Mesothelial cell of epicardium (in vitro differentiated cells): Measurements from ENCODE around the gene GBP5. TPM values are rescaled to one million over a fixed set of nuclear protein-coding genes. Genes with fewer than 3 reads are reported as not detected.
A peak's percentile ranks its signal among the peaks of the same experiment; 100 is the strongest.

ENCODE experiments used
- DNase-seq, 2 experiments: peaks; one replicate each; pipeline ENCODE4 v3.0.0; 2021; ENCODE audit warnings: low spot score in 2 of 2; ENCODE audit not compliant: unreplicated experiment in 2 of 2
- H3K27ac Mint-ChIP-seq: 2 replicates; pipeline ENCODE4 v1.8.0; 2021; ENCODE audit warnings: mixed read lengths
- H3K27me3 Mint-ChIP-seq: 2 replicates; pipeline ENCODE4 v1.8.0; 2021; ENCODE audit warnings: low read depth, mixed read lengths
- H3K36me3 Mint-ChIP-seq: 2 replicates; pipeline ENCODE4 v1.8.0; 2021; ENCODE audit warnings: mixed read lengths
- H3K4me1 Mint-ChIP-seq: 2 replicates; pipeline ENCODE4 v1.8.0; 2021; ENCODE audit warnings: mixed read lengths
- H3K4me3 Mint-ChIP-seq: 2 replicates; pipeline ENCODE4 v1.8.0; 2021; ENCODE audit warnings: mild to moderate bottlenecking, moderate library complexity, mixed read lengths
- H3K9me3 Mint-ChIP-seq: 2 replicates; pipeline ENCODE4 v1.8.0; 2021; ENCODE audit warnings: mixed read lengths
- total RNA-seq: library from RNA; stranded (reverse); gene quantifications from 3 replicates; pipeline ENCODE4 v1.2.1, GENCODE V29; 2021
- TF ChIP-seq, protein P1 (sequence below): fragments of 200-600 bp; sonication (generic); IDR thresholded peaks from one replicate; pipeline ENCODE4 v1.5.0; 2021; ENCODE audit warnings: antibody characterized with exemption; ENCODE audit not compliant: unreplicated experiment

The GBP5 gene
- total RNA-seq, 1 donor from 2014 or later = not detected

DNA sequence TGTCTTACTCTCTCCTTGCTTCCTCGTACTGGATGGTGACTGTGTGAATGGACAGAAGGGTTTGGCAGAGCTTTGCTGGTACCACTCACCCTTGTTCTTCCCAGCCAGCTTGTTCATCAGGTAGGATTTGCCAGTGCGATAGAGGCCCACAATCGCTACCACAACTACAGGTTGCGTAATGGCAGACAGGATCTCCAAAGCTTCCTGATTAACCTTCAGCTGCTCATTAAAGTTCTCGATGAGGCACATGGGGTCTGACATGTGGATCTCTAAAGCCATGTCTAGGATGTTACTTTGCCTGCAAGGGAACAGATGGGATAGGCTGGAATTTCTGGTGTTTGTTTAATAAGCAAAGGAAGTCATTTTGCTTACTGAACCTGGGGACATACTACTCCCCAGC lies 3.4 kb downstream of the GBP5 start:
- H3K4me3 Mint-ChIP-seq = no peak overlapping the region
- H3K9me3 Mint-ChIP-seq = no peaks in the 10 kb centered on the region
- TF ChIP-seq, protein P1, sequence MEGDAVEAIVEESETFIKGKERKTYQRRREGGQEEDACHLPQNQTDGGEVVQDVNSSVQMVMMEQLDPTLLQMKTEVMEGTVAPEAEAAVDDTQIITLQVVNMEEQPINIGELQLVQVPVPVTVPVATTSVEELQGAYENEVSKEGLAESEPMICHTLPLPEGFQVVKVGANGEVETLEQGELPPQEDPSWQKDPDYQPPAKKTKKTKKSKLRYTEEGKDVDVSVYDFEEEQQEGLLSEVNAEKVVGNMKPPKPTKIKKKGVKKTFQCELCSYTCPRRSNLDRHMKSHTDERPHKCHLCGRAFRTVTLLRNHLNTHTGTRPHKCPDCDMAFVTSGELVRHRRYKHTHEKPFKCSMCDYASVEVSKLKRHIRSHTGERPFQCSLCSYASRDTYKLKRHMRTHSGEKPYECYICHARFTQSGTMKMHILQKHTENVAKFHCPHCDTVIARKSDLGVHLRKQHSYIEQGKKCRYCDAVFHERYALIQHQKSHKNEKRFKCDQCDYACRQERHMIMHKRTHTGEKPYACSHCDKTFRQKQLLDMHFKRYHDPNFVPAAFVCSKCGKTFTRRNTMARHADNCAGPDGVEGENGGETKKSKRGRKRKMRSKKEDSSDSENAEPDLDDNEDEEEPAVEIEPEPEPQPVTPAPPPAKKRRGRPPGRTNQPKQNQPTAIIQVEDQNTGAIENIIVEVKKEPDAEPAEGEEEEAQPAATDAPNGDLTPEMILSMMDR = no peak
- H3K4me1 Mint-ChIP-seq = peaks cover 6% of the 10 kb centered on the region
- no peaks in the 10 kb centered on the region for H3K27me3 Mint-ChIP-seq
- no peak overlapping the region for H3K27ac Mint-ChIP-seq
- H3K36me3 Mint-ChIP-seq = no peaks in the 10 kb centered on the region
- no peak for DNase-seq

DNA sequence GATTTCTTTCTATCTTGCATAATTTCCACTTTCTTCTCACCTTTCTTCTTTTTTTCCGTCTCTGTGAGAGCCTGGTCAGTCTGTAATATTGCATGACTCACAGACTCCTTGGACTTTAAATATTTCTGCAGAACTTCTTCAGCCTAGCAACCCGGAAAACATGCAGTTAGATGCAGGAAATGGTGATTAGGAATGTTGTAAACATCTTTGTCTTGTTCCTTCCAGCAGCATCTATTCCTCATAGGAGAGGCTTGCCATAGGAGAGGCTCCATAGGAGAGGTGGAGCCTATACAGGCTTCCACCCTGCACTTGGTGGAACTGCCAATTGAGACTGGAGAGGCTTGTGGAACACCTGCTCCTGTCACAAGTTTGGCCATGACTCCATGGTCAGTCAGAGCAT lies 10.0 kb downstream of the GBP5 start:
- DNase-seq = no peak
- Mint-ChIP-seq H3K4me1 (peaks cover 26% of the 10 kb centered on the region), H3K27ac (no peak overlapping the region), H3K36me3 (no peaks in the 10 kb centered on the region), H3K9me3 (no peaks in the 10 kb centered on the region), H3K27me3 (no peaks in the 10 kb centered on the region), H3K4me3 (no peak overlapping the region)
- TF ChIP-seq, protein P1 = no peak

DNA sequence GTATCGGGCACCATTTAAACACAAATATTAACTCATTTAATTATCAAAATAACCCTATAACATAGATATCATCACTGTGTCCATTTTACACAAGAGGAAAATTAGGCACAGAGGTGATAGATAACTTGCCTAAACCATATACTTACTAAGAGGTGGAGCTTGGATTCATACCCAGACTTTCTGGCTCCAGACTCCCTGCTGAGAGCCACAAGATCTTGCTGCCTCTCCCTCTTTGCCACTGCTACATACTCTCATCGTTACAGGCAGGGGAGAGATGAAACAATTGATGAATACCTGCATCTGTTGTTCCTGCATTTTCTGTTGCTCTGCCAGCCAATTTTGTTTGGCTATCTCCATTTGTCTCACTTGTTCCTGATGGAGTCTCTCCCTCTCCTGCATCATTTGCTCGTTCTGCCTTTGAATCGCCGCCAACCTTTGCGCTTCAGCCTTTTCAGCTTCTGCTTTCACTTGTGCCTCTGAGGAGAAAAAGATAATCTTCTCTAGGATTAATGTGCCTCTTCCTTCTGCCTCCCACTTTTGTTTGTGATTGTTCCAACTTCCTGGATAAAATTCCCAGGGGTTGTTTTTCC lies 10.6 kb downstream of the GBP5 start:
- no peaks in the 10 kb centered on the region for H3K36me3 Mint-ChIP-seq

DNA sequence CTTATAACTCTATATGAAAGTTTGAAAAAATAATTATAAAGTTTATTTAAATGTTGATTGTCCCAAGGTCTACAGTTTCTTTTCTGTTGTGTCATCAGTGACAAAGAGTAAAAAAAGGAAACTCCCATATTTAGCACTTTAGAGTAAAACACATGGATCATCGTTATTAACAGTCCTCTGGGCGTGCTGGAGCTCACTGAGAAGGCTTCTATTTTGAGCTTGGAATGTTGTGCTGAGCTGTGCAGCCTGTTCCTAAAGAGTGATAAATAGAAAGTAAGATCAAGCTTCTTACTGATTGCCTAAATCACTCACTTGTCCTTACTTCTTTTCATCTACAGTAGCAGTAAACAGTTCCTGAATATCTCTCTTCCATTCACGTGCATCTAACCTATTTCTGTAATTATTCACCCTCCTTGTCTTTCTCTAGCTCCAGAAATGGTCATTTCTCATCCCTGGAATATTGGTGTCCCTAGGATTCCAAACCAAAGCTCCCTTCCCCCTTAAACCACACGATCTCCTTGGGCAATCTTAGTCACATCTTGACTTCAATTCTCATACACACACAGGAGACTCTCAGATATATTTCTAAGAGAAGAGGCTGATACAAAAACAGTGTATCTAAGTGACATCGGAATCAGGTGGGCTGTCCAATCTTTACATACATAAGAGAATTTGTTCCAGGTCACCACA lies 11.9 kb downstream of the GBP5 start:
- TF ChIP-seq, protein P1 = no peak
- DNase-seq = no peak
- Mint-ChIP-seq H3K27ac (peak overlapping the region; percentile 65), H3K27me3 (no peaks in the 10 kb centered on the region), H3K4me3 (no peak overlapping the region), H3K4me1 (peaks cover 26% of the 10 kb centered on the region), H3K36me3 (no peaks in the 10 kb centered on the region), H3K9me3 (no peaks in the 10 kb centered on the region)

More for the DNA sequence above, 10.6 kb downstream of the GBP5 start:
- H3K27me3 Mint-ChIP-seq = no peaks in the 10 kb centered on the region
- DNase-seq = no peak
- no peaks in the 10 kb centered on the region for H3K9me3 Mint-ChIP-seq
- H3K4me3 Mint-ChIP-seq = no peak overlapping the region
- TF ChIP-seq, protein P1 = no peak
- peaks cover 26% of the 10 kb centered on the region for H3K4me1 Mint-ChIP-seq
- H3K27ac Mint-ChIP-seq = peak overlapping the region; percentile 52

DNA sequence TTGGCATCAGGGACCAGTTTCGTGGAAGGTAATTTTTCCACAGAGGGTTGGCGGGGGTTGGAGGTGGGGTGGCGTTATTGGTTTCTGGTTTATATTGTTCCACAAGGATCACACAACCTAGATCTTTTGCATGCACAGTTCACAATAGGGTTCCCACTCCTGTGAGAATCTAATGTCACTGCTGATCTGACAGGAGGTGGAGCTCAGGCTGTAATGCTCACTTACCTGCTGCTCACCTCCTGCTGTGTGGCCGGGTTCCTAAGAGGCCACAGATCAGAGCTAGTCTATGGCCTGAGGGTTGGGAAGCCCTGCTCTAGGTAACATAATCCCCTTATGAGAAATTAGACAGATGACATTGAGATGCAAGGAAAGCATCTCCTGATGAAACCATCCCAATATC lies 12.6 kb downstream of the GBP5 start:
- Mint-ChIP-seq H3K4me3 (no peak overlapping the region), H3K4me1 (peaks cover 26% of the 10 kb centered on the region), H3K9me3 (no peaks in the 10 kb centered on the region), H3K36me3 (no peaks in the 10 kb centered on the region), H3K27me3 (no peaks in the 10 kb centered on the region), H3K27ac (no peak overlapping the region)
- no peak for DNase-seq
- TF ChIP-seq, protein P1 = no peak
